IgD-negative memory B cell (primary cell): ENCODE results near the gene RGS6. TPM values are rescaled to one million over a fixed set of nuclear protein-coding genes. Genes with fewer than 3 reads are reported as not detected.

Source experiments
- H3K27ac Mint-ChIP-seq, 3 donors: one replicate each; pipeline ENCODE4 v1.8.0; 2020 to 2022; ENCODE audit warnings: mild to moderate bottlenecking in 3 of 3, mixed read lengths in 3 of 3, moderate library complexity in 1 of 3
- H3K27me3 Mint-ChIP-seq: one replicate; pipeline ENCODE4 v1.8.0; 2021; ENCODE audit warnings: mixed read lengths
- H3K36me3 Mint-ChIP-seq: one replicate; pipeline ENCODE4 v1.8.0; 2020; ENCODE audit warnings: mild to moderate bottlenecking, mixed read lengths
- H3K4me1 Mint-ChIP-seq, 3 donors: one replicate each; pipeline ENCODE4 v1.8.0; 2020 to 2022; ENCODE audit warnings: mixed read lengths in 3 of 3, mild to moderate bottlenecking in 1 of 3
- H3K4me3 Mint-ChIP-seq, 4 donors: one replicate each; pipeline ENCODE4 v1.8.0; 2020 to 2022; ENCODE audit warnings: mild to moderate bottlenecking in 4 of 4, mixed read lengths in 4 of 4, moderate library complexity in 3 of 4
- H3K9me3 Mint-ChIP-seq, 3 donors: one replicate each; pipeline ENCODE4 v1.8.0; 2020 to 2021; ENCODE audit warnings: mixed read lengths in 3 of 3, mild to moderate bottlenecking in 1 of 3
- polyA plus RNA-seq: library from polyadenylated mRNA; unstranded; fragments of 300-500 nt; fragmentation: Illumina TruSeq; gene quantifications from one replicate; pipeline ENCODE4 v1.2.3, GENCODE V29; 2021

Gene RGS6
- polyA plus RNA-seq, 1 donor from 2014 or later: not detected

DNA sequence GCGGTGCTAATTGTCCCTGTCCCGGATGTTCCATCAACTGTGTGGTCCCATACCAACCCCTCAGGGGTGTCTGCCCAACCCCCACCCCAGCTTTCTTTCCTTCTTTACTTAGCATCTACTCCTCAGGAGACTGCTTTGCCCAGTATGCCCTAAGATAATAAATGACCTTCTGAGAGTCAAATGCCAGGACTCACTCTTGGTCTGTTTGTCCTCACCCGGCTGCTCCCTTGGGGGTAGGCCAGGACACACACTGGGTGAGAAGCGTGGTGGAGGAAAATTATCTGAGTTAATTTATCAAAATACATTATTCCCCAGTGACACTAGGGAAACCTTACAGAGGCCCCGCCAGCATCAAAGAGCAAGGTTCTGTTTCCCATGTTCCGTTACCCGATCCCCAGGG, 457.0 kb downstream of the RGS6 start:
- Mint-ChIP-seq H3K9me3 (peaks cover 3 to 13% (median 4%) of the 10 kb centered on the region in 3 donors), H3K27me3 (peaks cover 6% of the 10 kb centered on the region), H3K27ac (no peak overlapping the region), H3K4me1 (no peaks in the 10 kb centered on the region), H3K36me3 (peaks cover 2% of the 10 kb centered on the region), H3K4me3 (no peak overlapping the region)

- H3K4me3 Mint-ChIP-seq: no peak overlapping the region
- peaks cover 0 to 3% (median 2%) of the 10 kb centered on the region in 3 donors for H3K4me1 Mint-ChIP-seq
- H3K9me3 Mint-ChIP-seq: peaks cover 0 to 4% (median 0%) of the 10 kb centered on the region in 3 donors
- peaks cover 43% of the 10 kb centered on the region for H3K27me3 Mint-ChIP-seq
- H3K36me3 Mint-ChIP-seq: no peaks in the 10 kb centered on the region
- H3K27ac Mint-ChIP-seq: no peak overlapping the region
Observed at GRCh38 chr14:72401101-72401625, 468.9 kb downstream of the RGS6 start.

- peaks cover 0 to 2% (median 0%) of the 10 kb centered on the region in 3 donors for H3K9me3 Mint-ChIP-seq
- H3K36me3 Mint-ChIP-seq: no peaks in the 10 kb centered on the region
- H3K27me3 Mint-ChIP-seq: peaks cover 43% of the 10 kb centered on the region
- H3K4me3 Mint-ChIP-seq: no peak overlapping the region
- no peak overlapping the region for H3K27ac Mint-ChIP-seq
- peaks cover 0 to 3% (median 2%) of the 10 kb centered on the region in 3 donors for H3K4me1 Mint-ChIP-seq
Observed at GRCh38 chr14:72401632-72402376, 469.6 kb downstream of the RGS6 start.

GRCh38 chr14:72402377-72402772, 470.1 kb downstream of the RGS6 start:
- H3K27me3 Mint-ChIP-seq: peaks cover 43% of the 10 kb centered on the region
- H3K36me3 Mint-ChIP-seq: no peaks in the 10 kb centered on the region
- no peak overlapping the region for H3K4me3 Mint-ChIP-seq
- H3K9me3 Mint-ChIP-seq: no peaks in the 10 kb centered on the region
- no peak overlapping the region for H3K27ac Mint-ChIP-seq
- H3K4me1 Mint-ChIP-seq: peaks cover 0 to 3% (median 2%) of the 10 kb centered on the region in 3 donors

- Mint-ChIP-seq H3K4me3 (no peak overlapping the region), H3K4me1 (peaks cover 0 to 3% (median 2%) of the 10 kb centered on the region in 3 donors), H3K27me3 (peaks cover 43% of the 10 kb centered on the region), H3K27ac (no peak overlapping the region), H3K9me3 (peaks cover 0 to 5% (median 4%) of the 10 kb centered on the region in 3 donors), H3K36me3 (no peaks in the 10 kb centered on the region)
Observed at GRCh38 chr14:72404106-72404774, 472.0 kb downstream of the RGS6 start.

DNA sequence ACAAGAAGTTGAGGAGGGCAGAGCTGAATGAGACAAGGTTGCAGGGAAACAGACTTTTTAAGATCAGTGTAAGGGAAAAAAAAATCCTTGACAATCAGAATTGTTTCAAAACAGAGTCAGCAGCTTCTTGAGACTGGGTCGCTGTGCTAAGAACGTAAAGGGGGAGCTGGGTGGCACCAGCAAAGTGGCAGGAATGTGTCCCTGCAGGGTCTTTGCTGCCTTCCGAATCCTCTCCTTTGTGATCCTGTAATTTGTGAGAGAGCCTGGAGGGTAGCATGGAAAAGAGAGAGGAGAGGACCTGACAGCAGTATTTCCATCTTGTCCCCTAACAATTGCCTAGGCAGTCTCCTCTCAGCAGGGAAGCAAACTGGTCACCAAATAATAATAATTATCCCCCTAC, 472.8 kb downstream of the RGS6 start:
- H3K36me3 Mint-ChIP-seq: no peaks in the 10 kb centered on the region
- H3K4me3 Mint-ChIP-seq: no peak overlapping the region
- H3K27me3 Mint-ChIP-seq: peaks cover 37% of the 10 kb centered on the region
- peaks cover 0 to 5% (median 4%) of the 10 kb centered on the region in 3 donors for H3K9me3 Mint-ChIP-seq
- H3K4me1 Mint-ChIP-seq: peaks cover 0 to 3% (median 2%) of the 10 kb centered on the region in 3 donors
- H3K27ac Mint-ChIP-seq: no peak overlapping the region

DNA sequence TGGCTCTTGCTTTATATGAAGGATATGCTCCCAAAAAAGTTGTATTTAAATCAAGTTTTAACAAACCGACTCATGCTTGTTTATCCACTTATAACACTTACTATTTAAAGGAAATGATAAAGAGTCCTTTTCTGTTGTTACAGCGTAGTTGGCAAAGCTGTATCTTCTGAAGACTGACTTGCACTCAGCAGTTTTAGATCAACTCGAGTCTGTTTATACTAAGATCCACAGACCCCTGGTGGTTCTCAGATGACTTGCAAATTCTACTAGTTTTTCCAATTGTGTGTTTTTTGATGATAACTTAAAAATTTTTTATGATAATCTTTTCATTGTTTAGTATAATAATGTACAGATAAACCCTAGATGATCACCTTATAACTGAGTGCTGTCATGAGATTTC, 475.8 kb downstream of the RGS6 start:
- H3K36me3 Mint-ChIP-seq: no peaks in the 10 kb centered on the region
- no peak overlapping the region for H3K27ac Mint-ChIP-seq
- H3K4me1 Mint-ChIP-seq: peaks cover 0 to 3% (median 0%) of the 10 kb centered on the region in 3 donors
- H3K4me3 Mint-ChIP-seq: no peak overlapping the region
- peaks cover 0 to 5% (median 4%) of the 10 kb centered on the region in 3 donors for H3K9me3 Mint-ChIP-seq
- peaks cover 19% of the 10 kb centered on the region for H3K27me3 Mint-ChIP-seq

- H3K27me3 Mint-ChIP-seq: peaks cover 13% of the 10 kb centered on the region
- H3K4me1 Mint-ChIP-seq: peaks cover 0 to 3% (median 0%) of the 10 kb centered on the region in 3 donors
- no peak overlapping the region for H3K4me3 Mint-ChIP-seq
- H3K9me3 Mint-ChIP-seq: peaks cover 0 to 5% (median 4%) of the 10 kb centered on the region in 3 donors
- no peak overlapping the region for H3K27ac Mint-ChIP-seq
- H3K36me3 Mint-ChIP-seq: no peaks in the 10 kb centered on the region
Observed at GRCh38 chr14:72409047-72409446, 476.8 kb downstream of the RGS6 start.

DNA sequence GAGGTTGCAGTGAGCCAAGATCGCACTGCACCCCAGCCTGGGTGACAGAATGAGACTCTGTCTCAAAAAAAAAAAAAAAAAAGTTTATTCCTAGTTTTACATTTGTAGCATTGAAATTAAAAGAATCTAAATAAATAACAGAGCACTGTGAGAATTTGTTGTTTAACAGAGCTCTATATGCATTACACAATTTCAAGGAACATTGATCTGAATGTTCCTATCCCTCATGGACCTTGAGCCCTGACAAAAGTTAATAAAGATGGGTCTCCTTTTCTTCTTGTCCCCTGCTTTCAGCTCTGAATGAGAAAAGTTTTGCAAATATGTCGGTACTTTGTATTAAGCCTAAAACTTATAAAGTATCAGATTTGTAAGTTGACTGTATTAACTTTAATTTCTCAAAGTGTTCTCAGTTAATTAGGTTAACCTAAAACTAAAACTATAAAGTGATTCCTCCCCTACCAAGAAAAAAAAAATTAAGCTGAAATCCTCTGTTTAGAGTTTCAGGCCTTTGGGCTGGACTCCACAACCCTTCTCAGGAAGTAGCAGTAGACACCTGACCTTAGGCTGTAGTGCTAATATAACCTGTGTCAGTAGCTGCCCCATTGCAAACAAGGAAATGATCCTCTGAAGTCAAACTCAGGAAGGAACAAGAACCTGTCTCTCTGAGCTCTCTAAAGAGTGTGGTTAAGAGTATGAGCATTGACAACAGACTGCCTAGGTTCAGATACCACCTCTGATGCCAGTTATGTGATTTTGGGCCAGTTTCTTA, 484.0 kb downstream of the RGS6 start:
- Mint-ChIP-seq H3K4me1 (peaks cover 0 to 10% (median 5%) of the 10 kb centered on the region in 3 donors), H3K36me3 (no peaks in the 10 kb centered on the region), H3K4me3 (no peak overlapping the region), H3K27me3 (peaks cover 19% of the 10 kb centered on the region), H3K27ac (no peak overlapping the region), H3K9me3 (peaks cover 4 to 6% (median 5%) of the 10 kb centered on the region in 3 donors)

DNA sequence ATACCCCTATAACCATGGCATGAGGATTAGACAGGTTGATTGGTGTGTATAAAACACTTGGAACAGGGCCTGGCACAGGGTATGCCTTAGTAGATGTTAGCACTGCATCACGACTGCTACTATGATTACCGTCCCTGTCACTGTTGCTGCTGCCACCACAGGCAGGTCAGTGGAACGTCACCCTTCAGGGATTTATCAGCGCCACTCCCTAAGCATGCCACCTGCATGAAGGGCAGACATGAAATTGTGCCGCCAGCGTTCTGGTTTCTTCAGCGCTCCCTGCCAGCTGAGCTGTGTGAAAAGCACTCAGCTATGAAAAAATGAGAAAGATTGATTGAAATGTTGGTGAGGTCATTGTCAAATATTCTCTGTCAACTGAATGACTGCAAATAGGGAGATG, 484.7 kb downstream of the RGS6 start:
- H3K4me3 Mint-ChIP-seq: no peak overlapping the region
- H3K4me1 Mint-ChIP-seq: peaks cover 0 to 10% (median 5%) of the 10 kb centered on the region in 3 donors
- H3K9me3 Mint-ChIP-seq: peaks cover 4 to 6% (median 5%) of the 10 kb centered on the region in 3 donors
- H3K36me3 Mint-ChIP-seq: no peaks in the 10 kb centered on the region
- H3K27me3 Mint-ChIP-seq: peaks cover 19% of the 10 kb centered on the region
- H3K27ac Mint-ChIP-seq: no peak overlapping the region

DNA sequence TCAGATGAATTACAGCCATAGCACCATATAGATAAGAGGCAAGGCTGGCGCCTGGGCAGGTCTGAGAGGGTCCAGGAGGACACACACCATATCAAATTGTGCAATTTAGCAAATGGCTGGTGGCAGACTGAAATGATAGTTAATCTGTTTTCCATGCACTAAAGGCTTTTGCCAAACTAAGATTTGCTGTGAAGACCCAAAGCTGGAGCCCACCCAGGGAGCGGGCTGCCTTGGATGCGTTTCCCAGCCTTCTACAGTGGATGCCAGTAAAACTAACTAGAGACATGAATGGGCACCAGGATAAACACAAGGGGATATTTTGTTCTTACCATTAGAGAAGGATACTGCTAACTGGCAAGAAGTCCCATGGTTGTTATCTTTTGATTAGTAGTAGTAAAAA, 486.6 kb downstream of the RGS6 start:
- Mint-ChIP-seq H3K27ac (no peak overlapping the region), H3K27me3 (peaks cover 29% of the 10 kb centered on the region), H3K4me1 (peaks cover 0 to 10% (median 5%) of the 10 kb centered on the region in 3 donors), H3K36me3 (no peaks in the 10 kb centered on the region), H3K9me3 (peaks cover 5 to 10% (median 7%) of the 10 kb centered on the region in 3 donors), H3K4me3 (no peak overlapping the region)

DNA sequence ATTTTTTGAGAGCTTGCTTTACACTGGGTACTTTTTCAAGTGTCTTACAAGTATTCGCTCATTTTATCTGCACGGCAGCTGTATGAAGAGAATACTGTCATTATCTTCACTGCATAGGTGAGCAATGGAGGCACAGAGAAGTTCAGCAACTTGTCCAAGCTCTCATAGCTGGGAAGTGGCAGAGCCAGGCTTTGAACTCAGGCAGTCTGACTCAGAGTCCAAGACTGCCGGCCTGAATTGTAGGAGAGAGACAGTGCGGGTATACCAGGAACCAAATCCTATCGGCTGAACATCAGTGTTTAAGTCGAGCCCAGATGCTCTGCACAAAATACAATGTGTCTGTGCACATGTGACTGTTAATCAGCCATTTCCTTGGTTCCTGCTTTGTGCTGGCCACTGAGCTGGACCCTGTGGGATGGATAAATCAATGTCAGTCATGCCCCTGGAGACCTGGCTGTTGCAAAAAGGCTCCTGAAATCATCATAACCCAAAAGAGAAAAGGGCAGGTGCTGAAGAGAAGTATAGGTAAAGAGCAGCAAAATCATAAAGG, 487.1 kb downstream of the RGS6 start:
- Mint-ChIP-seq H3K36me3 (peaks cover 2% of the 10 kb centered on the region), H3K27me3 (peaks cover 26% of the 10 kb centered on the region), H3K27ac (no peak overlapping the region), H3K4me3 (no peak overlapping the region), H3K4me1 (peaks cover 0 to 10% (median 5%) of the 10 kb centered on the region in 3 donors), H3K9me3 (peaks cover 5 to 8% (median 7%) of the 10 kb centered on the region in 3 donors)

DNA sequence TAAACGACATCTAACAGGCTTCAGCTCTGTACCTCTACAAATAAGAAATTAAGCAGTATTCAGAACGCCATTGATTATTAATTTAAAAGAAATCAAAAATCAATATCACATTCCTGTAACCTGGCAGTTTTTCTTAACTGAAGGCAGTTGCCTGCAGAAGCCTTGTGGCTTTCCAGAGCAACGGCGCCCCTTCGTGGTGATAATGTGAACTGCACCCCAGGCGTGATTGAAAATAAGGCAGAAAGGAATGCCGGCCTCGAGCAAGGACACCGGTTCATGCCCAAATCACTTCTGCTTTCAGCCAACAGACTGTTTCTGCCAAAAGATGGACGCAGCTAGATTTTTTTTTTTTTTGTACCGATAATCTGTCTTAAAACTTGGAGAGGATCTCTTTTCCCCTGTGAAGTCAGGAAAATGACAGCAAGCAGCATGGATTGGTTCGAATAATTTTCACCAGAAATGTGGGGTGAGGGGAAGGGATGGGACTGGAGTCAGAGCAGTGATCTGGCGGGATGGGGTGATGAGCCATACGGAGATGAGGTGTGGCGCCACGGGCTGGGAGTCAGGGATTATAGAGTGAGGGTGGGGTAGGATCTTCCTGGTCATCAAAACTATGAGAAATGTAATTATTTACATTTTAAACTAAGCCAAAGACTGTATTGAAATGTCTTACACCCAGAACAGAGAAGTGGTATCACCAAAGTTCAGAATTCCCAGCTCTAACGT, 488.7 kb downstream of the RGS6 start:
- H3K4me3 Mint-ChIP-seq: no peak overlapping the region
- H3K27me3 Mint-ChIP-seq: peaks cover 19% of the 10 kb centered on the region
- H3K9me3 Mint-ChIP-seq: peaks cover 0 to 4% (median 3%) of the 10 kb centered on the region in 3 donors
- H3K4me1 Mint-ChIP-seq: peaks cover 0 to 8% (median 5%) of the 10 kb centered on the region in 3 donors
- H3K27ac Mint-ChIP-seq: no peak overlapping the region
- H3K36me3 Mint-ChIP-seq: peaks cover 2% of the 10 kb centered on the region

- Mint-ChIP-seq H3K27ac (no peak overlapping the region), H3K9me3 (peaks cover 8 to 14% (median 9%) of the 10 kb centered on the region in 3 donors), H3K4me3 (no peak overlapping the region), H3K36me3 (peaks cover 2% of the 10 kb centered on the region), H3K27me3 (peaks cover 17% of the 10 kb centered on the region), H3K4me1 (peaks cover 0 to 4% (median 1%) of the 10 kb centered on the region in 3 donors)
Observed at GRCh38 chr14:72423957-72424356, 491.7 kb downstream of the RGS6 start.
